Measurements from ENCODE around the gene TMPRSS12.
"Not testable (repeated sequence)": the region's sequence is repeated elsewhere in the genome, so short reads cannot be mapped to it uniquely, and the experiment has no call there.

Gene TMPRSS12

GRCh38 chr12:50825372-50825838, 17.3 kb upstream of the TMPRSS12 start:
- TF ChIP-seq SPI1 (IDR thresholded peaks at IDR 0.05; ENCODE audit: low read depth, low read length) (no peak), PAX5 (IDR thresholded peaks at IDR 0.05; ENCODE audit: insufficient read depth, low read length, severe bottlenecking) (no peak), POU2F2 (IDR thresholded peaks at IDR 0.05; ENCODE audit: low read depth, low read length) (no peak), POLR2AphosphoS5 (IDR thresholded peaks at IDR 0.05; ENCODE audit: low read depth, low read length) (no peak), POLR2A (IDR thresholded peaks at IDR 0.05; ENCODE audit: low read depth, low read length) (no peak), TAF1 (IDR thresholded peaks at IDR 0.05; ENCODE audit: low read depth, low read length) (no peak)
- FAIRE-seq (no peak), DNase-seq (ENCODE audit: insufficient read length, low spot score) (no peak)

- no peak for TF ChIP-seq POU2F2 (IDR thresholded peaks at IDR 0.05; ENCODE audit: low read depth, low read length)
- TF ChIP-seq TAF1 (IDR thresholded peaks at IDR 0.05; ENCODE audit: low read depth, low read length), result no peak
- DNase-seq (ENCODE audit: insufficient read length, low spot score) (no peak), FAIRE-seq (no peak)
Observed at GRCh38 chr12:50828121-50828520, 14.6 kb upstream of the TMPRSS12 start.

GRCh38 chr12:50828886-50829285, 13.8 kb upstream of the TMPRSS12 start:
- DNase-seq (ENCODE audit: insufficient read length, low spot score), result no peak
- TF ChIP-seq POLR2AphosphoS5 (IDR thresholded peaks at IDR 0.05; ENCODE audit: low read depth, low read length), result no peak
- TF ChIP-seq POLR2A (IDR thresholded peaks at IDR 0.05; ENCODE audit: low read depth, low read length), result no peak
- no peak for TF ChIP-seq POU2F2 (IDR thresholded peaks at IDR 0.05; ENCODE audit: low read depth, low read length)
- no peak for TF ChIP-seq TAF1 (IDR thresholded peaks at IDR 0.05; ENCODE audit: low read depth, low read length)
- TF ChIP-seq PAX5 (IDR thresholded peaks at IDR 0.05; ENCODE audit: insufficient read depth, low read length, severe bottlenecking), result no peak
- no peak for TF ChIP-seq SPI1 (IDR thresholded peaks at IDR 0.05; ENCODE audit: low read depth, low read length)
- FAIRE-seq, result no peak

DNA sequence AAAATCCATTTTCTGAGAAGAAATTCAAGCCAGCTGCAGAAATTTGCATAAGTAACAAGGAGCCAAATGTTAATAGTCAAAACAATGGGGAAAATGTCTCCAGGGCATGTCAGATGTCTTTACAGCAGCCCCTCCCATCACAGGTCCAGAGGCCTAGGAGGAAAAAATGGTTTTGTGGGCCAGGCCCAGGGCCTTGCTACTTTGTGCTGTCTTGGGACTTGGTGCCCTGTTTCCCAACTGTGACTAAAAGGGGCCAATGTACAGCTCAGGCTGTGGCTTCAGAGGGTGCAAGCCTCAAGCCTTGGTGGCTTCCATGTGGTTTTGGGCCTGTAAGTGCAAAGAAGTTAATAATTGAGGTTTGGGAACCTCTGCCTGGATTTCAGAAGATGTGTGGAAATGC, 8.9 kb upstream of the TMPRSS12 start:
- FAIRE-seq; DNase-seq (ENCODE audit: insufficient read length, low spot score): not testable (repeated sequence)

DNA sequence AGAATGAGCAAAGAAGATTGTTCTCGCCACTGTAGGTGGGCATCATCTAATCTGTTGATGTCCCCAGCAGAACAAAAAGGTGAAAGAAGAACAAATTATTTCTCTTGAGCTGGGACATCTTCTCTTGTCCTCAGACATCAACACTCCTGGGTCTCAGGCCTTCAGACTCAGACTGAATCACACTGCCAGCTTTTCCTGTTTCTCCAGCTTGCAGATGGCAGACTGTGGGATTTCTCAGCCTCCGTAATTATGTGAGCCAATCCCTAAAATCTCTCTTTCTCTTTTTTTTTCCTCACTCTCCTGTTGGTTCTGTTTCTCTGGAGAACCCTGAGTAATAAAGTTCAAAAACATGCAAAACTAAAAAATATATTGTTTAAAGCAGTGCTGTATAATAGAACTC, 3.7 kb upstream of the TMPRSS12 start:
- FAIRE-seq (no peak), DNase-seq (ENCODE audit: insufficient read length, low spot score) (no peak)
- TF ChIP-seq SPI1 (IDR thresholded peaks at IDR 0.05; ENCODE audit: low read depth, low read length), result no peak

GRCh38 chr12:50840809-50841487, 1.8 kb upstream of the TMPRSS12 start:
- no peak for TF ChIP-seq PAX5 (IDR thresholded peaks at IDR 0.05; ENCODE audit: insufficient read depth, low read length, severe bottlenecking)
- TF ChIP-seq POLR2AphosphoS5 (IDR thresholded peaks at IDR 0.05; ENCODE audit: low read depth, low read length), result no peak
- TF ChIP-seq POLR2A (IDR thresholded peaks at IDR 0.05; ENCODE audit: low read depth, low read length), result no peak
- TF ChIP-seq TAF1 (IDR thresholded peaks at IDR 0.05; ENCODE audit: low read depth, low read length), result no peak
- TF ChIP-seq SPI1 (IDR thresholded peaks at IDR 0.05; ENCODE audit: low read depth, low read length), result no peak
- no peak for TF ChIP-seq POU2F2 (IDR thresholded peaks at IDR 0.05; ENCODE audit: low read depth, low read length)
- FAIRE-seq, result no peak
- no peak for DNase-seq (ENCODE audit: insufficient read length, low spot score)

DNA sequence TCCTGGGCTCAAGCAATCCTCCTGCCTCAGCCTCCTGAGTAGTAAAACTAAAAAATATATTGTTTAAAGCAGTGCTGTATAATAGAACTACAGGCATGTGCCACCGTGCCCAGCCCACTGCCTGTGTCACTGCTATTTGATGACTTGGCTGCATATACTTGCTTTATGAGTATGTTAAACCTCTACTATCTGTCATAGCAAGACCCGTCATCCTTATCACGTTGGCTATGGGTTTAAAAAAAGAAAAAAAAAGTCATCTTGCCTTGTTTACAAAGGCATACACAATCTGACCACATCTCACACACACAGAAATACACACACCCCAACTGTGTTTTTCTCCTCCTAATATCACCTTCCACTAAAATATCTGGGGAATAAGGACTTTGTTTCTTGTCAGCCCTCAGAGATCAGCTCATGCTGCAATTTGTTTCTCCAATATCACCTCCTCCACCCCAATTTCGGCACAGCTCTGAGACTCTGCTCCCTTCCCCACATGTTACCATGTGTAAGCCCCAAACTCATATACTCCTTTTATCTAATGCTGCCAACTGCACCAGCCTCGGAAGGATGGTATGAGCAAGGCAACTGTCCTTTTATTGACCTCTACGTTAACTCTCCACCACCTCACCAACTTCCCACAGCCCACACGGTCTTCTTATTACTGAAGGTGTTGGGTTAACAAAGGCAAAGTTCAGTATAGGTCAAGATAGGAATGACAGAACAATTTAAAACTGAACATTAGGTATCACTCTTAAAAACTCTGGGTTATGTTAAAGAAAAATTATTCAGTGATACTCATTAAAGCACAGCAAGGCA, 802 bp upstream of the TMPRSS12 start:
- TF ChIP-seq TAF1 (IDR thresholded peaks at IDR 0.05; ENCODE audit: low read depth, low read length), result no peak
- no peak for TF ChIP-seq POLR2A (IDR thresholded peaks at IDR 0.05; ENCODE audit: low read depth, low read length)
- no peak for TF ChIP-seq POU2F2 (IDR thresholded peaks at IDR 0.05; ENCODE audit: low read depth, low read length)
- no peak for TF ChIP-seq POLR2AphosphoS5 (IDR thresholded peaks at IDR 0.05; ENCODE audit: low read depth, low read length)
- no peak for TF ChIP-seq PAX5 (IDR thresholded peaks at IDR 0.05; ENCODE audit: insufficient read depth, low read length, severe bottlenecking)
- no peak for TF ChIP-seq SPI1 (IDR thresholded peaks at IDR 0.05; ENCODE audit: low read depth, low read length)
- FAIRE-seq (no peak), DNase-seq (ENCODE audit: insufficient read length, low spot score) (no peak)

DNA sequence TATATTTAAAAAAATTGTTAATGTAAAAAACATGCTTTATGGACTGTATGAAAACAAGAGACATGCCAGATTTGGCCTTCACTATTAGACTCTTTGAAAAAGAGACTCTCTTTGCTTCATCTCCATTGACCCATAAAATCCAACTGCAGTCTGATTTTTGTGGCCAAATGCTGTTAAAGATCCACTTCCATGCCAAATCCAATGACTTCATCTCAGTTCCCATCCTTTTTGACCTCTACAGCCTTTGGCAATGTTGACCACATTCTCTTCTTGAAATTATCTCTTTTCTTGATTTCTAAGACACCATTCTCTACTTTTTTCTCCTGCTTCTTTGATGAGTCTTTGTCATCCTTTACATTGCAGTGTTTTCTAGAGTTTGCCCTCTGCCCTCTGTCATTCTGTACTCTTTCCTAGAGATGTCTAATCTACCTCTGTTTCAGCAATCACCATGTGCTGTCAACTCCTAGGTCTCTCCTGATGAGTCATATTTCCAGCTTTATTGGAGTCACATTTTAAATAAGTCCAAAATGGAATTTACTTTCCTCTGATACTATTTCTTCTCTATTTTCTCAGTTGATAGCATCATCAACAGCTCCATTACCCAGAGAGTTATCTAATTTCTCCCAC, 2.4 kb downstream of the TMPRSS12 start:
- TF ChIP-seq PAX5 (IDR thresholded peaks at IDR 0.05; ENCODE audit: insufficient read depth, low read length, severe bottlenecking) (no peak), POU2F2 (IDR thresholded peaks at IDR 0.05; ENCODE audit: low read depth, low read length) (no peak), POLR2A (IDR thresholded peaks at IDR 0.05; ENCODE audit: low read depth, low read length) (no peak)
- no peak for FAIRE-seq
- no peak for DNase-seq (ENCODE audit: insufficient read length, low spot score)

- no peak for TF ChIP-seq TAF1 (IDR thresholded peaks at IDR 0.05; ENCODE audit: low read depth, low read length)
- TF ChIP-seq SPI1 (IDR thresholded peaks at IDR 0.05; ENCODE audit: low read depth, low read length), result no peak
- no peak for TF ChIP-seq POLR2A (IDR thresholded peaks at IDR 0.05; ENCODE audit: low read depth, low read length)
- no peak for TF ChIP-seq POLR2AphosphoS5 (IDR thresholded peaks at IDR 0.05; ENCODE audit: low read depth, low read length)
- TF ChIP-seq PAX5 (IDR thresholded peaks at IDR 0.05; ENCODE audit: insufficient read depth, low read length, severe bottlenecking), result no peak
- no peak for TF ChIP-seq POU2F2 (IDR thresholded peaks at IDR 0.05; ENCODE audit: low read depth, low read length)
- no peak for FAIRE-seq
- no peak for DNase-seq (ENCODE audit: insufficient read length, low spot score)
Observed at GRCh38 chr12:50848963-50849362, 6.2 kb downstream of the TMPRSS12 start.

- DNase-seq (ENCODE audit: insufficient read length, low spot score); FAIRE-seq: not testable (repeated sequence)
Observed at GRCh38 chr12:50855218-50855617, 12.5 kb downstream of the TMPRSS12 start.

GRCh38 chr12:50855679-50856078, 13.0 kb downstream of the TMPRSS12 start:
- FAIRE-seq; DNase-seq (ENCODE audit: insufficient read length, low spot score): not testable (repeated sequence)
